Dedifferentiated amniotic fluid mesenchymal stem cell (primary cell): ENCODE measurements around the gene KCTD15.
A peak's percentile ranks its signal among the peaks of the same experiment; 100 is the strongest.

Experiments used
- DNase-seq: peaks from one replicate; pipeline ENCODE4 v3.0.0-alpha.2; 2016; ENCODE audit errors: extremely low spot score

Gene KCTD15

DNA sequence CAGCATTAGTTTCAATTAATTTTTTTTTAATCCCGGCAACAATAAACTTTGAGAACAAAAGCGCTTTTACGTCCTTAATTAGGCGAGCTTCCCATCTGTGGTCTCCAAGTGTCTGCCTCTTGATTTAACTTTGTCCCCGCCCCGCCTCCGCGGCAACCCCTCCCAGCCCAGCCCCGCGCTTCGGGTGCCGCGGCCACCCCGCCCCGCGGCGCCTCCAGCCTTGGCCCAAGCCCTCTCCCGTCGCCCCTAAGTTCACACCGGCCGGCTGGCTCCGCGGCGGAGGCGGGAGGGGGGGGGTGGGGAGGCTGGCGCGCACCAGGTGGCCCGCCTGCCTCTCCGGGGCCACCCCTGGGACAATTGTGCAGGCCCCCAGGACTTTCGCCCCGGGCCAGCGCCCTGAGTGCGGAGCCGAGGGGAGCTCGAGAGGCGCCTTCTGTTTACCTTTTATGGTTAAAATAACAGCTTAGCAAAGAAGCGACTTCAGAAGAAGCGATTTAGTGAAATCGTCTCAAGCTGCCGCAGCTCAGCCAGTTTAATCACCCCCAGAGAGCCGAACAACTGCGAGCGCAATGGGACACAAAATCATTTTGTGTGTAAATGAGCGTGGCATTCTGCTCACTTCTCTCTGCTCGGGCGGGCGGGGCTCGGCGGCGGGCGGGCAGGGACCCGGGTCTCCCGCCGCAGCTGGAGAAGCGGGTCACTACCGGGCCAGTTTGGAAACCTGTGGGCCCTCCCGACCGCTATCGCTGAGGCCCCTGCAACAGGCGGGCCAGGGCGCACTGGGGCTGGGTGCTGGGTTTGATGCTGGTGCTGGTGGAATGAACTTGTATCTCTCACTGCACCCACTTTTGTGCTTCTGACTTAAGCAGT lies 1.4 kb downstream of the KCTD15 start:
- peak; percentile 14 for DNase-seq

DNA sequence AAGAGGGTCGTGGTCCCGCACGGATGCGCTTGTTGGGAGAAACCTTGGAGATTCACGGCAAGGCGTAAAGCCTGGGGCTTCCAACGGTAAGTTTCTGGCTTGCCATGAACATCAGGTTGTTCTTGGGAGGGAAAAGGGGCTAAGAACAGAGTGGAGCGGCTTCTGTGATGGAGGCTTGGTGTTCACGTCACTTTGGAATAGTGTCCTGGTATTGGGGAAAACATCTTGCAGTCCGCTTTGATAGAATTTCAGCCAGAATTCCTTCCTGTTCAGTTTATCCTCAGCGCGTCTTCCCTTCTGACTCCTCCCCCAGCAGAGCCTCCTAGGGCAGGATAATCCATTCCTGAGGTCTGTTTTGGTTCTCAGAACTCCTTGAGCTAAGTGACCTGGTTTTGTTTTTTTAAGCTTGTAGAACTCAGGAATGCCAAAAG lies 2.0 kb downstream of the KCTD15 start:
- peak; percentile 15 for DNase-seq

DNA sequence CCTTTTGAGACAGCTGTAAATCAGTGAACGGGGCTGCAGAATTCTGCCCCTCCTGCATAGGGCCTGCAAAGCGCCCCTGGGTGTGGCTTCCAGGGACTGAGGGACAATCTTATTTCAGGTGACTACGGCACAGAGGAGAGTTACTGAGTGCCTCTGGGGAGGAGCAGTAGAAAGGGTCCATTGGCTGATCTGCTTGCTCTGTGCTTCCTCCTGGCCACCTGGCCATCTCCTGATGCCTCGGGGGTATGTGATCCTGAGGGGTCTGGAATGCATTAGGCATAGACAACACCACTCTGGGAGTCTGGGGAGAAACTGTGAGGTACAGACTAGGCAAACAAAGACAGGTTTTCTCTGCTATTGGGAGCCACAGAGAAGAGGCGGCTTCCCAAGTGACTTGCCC lies 2.8 kb downstream of the KCTD15 start:
- no peak for DNase-seq

DNA sequence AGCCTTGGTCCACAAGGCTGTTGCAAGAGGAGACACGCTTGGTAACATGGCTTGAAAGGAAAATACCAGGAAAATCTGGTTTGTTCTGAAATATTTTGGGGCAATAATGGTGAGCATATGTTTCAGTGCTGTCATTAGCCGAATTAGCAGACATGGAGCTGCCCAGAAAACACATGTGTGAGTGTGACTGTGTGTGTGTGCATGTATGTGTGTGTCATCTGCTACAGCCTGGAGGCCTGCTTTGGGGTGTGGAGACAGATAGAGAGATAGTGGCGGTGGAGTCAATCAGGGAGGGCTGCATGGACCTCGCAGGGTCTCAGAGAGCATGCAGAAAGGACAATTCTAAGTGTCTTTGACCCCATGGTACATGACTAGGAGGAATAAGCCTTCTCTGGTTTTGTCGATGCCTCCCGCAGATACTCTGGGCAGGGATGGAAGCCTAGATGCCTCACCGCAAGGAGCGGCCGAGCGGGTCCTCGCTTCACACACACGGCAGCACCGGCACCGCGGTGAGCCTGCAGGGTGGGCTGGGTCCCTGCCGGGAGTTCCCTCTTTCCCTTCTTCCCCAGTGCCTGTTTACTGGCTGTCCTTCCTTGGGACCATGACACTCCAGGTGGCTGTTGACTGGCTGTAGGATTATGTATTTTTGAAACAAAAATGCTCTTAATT lies 3.5 kb downstream of the KCTD15 start:
- no peak for DNase-seq

DNA sequence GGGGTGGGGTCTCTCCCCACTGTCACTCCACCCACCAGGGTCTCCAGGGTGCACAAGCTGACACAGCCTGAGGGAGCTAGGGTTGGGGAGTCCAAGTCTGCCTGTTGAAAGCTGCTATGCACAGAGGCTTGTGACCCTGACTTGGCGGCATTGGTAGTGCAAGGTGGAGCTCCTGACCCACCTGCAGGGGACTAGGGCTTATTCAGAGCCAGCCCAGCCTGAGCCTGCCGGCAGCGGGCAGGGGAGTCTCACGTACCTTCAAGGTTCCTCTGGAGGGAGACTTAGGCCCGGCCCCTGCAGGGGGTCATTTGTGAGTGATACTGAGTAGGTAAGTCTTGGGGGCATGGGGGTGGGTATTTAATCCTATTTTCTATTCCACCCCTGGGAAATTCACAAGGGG lies 4.7 kb downstream of the KCTD15 start:
- no peak for DNase-seq

DNA sequence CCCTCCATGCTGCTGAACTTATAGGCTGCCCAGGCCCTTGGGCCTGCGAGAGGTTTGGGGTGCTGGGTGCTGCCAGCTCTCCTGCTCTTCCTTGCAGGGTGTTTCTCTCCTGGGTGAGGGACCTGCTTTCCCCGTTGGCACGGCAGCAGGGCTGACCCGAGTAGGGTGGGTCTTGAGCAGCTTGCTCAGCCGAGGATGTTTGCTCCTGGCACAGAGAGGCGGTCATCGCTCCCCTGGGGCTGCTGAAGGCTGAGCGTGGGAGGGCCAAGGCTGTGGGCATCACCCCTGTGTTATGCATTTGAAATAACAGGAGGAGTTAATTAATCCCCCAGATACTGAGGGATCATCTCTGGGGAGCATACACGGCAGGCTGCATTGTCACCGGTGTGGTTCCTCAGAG lies 5.3 kb downstream of the KCTD15 start:
- no peak for DNase-seq

DNA sequence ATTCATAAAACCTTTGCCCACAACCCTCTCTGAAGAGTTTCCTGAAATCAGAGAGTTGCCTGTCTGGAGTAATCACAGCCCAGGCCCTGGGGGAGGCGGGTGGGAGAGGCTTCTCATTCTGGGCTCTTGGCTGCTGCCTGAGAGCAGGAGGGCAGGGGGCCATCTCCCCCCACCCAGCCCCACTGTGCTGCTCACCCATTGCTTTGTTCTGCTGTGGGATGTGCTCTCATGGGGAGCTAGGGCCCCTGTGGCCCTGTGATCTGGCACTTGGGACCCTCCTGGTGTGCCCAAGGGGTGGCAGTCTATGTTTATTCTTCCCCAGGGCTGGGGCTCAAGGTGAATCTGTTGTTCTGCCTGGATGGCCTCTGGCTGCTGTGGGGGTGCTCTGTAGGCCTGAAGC lies 6.1 kb downstream of the KCTD15 start:
- DNase-seq: no peak

DNA sequence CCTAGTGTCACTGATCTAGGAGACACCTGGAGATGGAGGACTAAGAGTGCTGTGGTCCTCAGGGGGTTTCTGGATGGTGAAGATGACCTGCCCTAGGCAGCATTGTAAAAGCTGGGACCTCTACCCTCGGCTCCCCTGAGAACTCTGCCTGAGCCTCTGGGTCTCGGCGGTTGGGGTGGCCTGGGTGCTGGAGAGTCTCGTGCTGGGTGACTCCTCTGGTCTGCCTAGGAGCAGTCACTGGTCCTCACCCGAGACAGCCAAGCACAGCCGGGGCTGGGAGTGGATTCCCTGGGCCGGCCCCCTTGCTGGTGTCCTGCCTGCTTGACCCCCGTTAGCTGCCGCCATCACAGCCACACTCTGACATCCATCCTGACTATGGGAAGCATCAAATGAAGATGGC lies 6.7 kb downstream of the KCTD15 start:
- no peak for DNase-seq

DNA sequence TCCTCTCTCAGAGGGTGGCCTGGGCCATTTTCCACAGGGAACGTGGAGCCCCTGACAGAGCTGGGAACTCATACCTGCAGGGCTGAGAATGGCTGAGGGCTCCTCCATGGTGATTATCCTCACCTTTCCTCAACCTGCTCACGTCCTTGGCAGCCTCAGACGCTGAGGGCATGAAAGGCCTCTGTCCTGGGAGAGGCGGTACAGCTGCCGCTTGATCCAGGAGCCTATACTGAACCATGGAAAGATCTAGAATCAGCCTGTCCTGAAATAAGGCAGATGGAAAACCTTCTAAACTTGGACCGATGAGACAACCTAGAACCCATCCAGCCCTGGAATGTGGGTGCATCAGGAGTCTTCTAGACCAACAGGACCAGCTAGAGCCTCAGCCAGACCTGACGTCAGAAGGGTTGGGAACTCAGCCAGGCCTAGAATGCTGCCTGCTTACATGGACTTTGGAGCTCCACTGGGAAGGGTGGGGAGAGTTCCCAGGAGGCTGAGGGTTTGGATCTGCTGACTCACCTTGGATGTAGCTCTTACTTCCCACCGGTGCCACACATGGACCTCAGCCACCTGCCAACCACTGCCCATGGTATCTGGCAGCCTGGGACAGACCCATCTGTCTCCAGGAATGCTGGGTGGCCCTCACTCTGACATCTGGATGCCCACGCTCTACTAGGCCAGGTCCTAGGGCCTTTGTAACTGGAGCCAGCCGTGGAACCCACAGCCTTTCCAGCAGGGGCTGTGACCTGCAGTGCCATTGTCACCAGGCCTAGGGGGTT lies 7.5 kb downstream of the KCTD15 start:
- DNase-seq: peak; percentile 15

DNA sequence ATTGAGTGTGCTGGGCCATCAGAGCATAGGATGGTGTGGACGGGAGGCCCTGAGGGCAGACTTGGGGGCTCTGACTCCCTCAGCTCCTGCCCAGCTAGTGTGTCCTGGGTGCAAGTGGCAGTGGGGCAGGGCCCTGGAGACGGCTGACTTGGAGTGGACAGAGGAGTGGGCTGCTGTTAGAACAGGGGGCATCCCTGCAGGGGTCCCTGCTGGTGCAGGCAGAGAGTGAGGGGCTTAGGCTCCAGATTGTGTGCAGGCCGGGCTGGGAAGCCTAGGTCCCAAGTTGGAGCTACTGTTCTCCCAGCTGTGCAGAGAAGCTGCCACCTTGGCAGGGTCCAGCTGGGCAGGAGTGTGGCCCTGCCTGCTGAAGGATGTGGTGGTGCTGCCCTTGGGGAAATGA lies 8.6 kb downstream of the KCTD15 start:
- DNase-seq: no peak

DNA sequence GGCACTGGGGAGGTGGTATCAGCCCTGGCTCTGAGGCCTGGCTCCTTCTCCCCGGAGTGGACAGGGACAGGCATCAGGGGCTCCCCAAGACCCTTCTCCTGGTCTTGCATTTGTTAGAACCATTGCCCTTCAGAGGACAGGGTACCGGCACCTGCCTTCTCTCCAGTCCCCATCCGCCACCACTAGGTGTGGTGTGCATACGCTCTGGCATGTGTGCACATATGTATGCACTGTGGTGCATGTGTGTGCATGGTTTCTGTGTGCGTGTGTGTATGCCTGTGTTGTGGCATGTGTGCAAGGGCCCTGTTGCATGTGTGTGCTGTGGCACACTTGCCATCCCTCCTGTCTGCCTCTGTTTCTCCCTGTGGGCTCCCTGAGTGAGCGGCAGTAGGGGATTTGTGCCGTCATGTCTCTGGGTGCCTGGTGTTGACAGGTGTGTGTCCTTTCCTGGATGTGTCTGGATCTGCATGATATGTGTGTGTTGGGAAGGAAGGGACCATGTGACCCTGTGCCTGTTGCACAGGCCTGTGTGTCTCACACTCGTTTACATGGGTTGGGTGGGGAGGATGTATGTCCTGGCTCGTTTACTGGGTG lies 9.3 kb downstream of the KCTD15 start:
- DNase-seq: no peak

DNA sequence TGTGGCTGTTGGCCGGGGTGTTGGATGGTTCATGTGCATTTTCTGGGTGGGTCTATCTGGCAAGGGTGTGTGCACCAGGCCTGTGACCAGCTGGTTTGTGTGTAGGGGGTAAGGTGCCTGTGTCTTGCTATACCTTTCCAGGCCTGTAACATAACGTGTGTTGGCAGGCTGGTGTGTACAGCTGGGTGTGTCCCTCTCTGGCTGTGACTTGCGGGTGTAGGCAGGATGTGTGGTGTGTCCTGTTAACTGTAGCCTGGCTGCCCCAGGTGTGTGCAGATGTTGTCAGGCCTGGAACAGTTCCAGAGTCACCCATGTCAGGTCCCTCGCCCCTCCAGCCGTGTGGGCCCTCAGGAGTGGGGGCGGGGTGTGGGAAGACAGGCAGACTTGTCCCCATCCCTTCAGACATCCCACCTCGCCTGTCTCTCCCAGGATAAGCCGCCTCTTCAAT lies 9.8 kb downstream of the KCTD15 start:
- DNase-seq: no peak

DNA sequence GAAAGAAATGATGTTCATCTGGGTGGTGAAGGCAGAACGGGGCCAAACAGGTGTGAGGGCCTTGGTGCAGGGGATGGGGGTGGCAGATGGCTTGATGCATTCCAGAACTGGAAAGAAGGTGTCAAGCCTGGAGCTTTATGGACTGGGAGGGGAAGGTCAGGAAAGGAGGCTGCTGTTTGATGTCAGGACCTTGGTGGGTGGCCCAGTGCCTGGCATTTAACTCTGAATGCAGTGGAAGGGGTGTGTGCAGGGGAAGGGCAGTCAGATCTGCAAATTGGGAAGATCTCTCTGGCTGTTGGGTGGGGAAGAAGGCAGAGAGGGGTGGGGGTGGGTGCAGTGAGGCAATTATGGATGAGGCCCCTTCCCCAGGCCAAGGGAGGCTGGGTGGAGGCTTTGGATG lies 11.7 kb downstream of the KCTD15 start:
- DNase-seq: no peak

DNA sequence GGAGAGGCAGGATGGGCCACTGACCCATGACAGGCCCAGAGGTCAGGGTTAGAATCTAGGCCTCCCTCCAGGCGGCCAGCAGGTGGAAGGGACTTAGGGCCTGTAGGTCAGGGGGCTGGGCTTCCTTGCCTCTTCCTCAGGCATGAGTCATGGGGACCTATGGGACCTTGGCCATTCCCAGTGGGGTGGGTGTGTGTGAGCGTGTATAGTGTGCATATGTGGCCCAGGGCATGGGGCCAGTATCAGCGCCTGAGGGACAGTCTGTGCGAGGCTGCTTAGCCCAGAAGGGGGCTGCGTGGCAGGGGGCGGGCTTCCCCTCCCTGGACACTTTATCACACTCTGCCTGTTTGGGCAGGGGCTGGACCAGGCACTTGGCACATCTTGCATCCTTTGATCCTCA lies 13.3 kb downstream of the KCTD15 start:
- no peak for DNase-seq

DNA sequence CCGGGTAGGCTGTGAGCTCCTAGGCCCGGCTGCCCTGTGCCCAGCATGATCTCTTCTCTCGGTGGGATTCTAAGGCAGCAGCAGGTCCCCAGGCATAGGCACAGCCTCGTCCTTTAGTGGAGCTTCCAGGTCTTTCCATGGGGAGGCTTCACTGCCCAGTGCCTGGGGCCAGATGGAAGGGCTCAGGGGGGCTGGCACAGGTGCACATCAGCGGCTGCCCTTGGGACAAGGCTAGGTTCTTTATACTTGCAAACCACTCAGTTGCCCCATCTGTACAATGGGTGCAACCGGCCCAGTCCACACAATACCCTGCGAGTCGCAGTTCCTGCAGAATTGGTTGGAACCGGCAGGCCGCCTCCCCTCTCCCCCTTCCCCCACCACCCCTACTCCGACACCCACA lies 14.2 kb downstream of the KCTD15 start:
- DNase-seq: no peak

DNA sequence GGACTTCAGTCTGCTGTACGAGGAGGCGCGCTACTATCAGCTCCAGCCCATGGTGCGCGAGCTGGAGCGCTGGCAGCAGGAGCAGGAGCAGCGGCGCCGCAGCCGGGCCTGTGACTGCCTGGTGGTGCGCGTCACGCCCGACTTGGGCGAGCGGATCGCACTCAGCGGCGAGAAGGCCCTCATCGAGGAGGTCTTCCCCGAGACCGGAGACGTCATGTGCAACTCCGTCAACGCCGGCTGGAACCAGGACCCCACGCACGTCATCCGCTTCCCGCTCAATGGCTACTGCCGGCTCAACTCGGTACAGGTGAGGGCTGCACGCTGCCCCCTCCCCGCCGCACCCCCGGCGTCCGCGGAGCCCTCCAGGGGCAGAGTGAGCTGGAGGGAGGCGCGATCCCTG lies 14.6 kb downstream of the KCTD15 start:
- no peak for DNase-seq

DNA sequence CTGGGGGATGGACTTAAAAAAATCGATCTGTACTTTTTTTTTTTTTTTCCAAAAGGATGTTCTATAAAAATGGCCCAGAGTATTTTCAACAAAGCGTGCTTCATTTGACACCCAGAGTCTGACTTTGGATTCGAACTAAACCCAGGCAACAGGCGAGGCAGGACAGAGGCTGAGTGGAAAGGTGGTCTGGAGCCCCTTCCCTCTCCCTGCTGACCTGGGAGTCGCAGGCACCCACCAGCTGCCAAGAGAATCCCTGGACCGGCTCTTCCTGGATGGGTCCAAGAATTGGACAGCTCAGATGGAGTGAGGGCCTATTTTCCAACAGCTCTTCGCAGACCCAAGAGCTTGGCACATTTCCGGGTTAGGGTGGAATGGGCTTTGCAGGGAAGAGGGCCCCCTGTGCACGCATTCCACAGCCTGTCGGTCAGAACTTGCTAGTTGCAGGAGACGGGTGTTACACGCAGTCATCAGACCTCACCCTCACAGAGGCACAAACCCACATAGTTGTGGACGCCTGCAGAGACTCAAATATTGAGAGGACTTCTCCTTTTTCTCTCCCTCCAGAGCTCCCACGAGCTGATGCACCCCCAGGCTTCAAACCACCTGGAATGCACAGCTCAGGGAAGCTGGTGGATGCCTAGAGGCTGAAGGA lies 15.2 kb downstream of the KCTD15 start:
- no peak for DNase-seq

DNA sequence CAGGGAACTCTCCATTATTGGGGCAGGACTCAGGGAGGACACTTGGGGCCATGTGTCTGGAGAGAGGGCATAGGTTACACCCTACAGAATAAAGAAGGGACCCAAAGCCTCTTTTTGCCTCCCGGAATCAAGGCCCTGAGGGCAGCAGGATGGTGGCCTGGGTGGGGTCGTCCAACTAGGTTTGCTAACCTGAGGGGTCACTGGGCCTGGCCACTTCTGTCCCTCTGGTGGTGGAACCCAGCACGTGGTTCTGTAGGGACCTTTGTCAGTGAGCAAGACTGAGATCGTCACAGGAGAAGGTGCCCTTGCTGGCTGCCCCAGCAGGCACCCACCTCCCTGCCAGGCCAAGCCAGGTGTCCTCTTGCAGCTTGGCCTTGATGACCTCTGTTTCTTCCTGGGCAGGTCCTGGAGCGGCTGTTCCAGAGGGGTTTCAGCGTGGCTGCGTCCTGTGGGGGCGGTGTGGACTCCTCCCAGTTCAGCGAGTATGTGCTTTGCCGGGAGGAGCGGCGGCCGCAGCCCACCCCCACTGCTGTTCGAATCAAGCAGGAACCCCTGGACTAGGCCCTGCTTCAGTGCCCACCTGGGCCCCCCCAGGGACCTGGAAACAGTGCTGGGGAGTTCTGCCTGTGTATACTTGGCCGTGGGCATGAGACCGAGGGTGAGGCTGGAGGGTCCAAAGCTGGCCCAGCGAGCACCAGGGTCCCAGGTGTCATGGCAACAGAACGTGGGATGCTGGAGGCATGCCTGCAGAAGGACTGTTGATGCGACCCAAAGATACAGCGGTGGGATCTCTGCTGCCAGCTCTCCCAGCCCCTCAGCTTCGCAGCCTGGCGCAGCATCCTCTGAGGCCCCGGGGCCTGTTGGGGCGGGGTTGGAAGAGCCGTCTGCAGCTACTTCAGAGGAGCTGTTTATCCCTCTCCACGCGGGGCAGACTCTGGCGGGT lies 16.0 kb downstream of the KCTD15 start:
- DNase-seq: no peak

DNA sequence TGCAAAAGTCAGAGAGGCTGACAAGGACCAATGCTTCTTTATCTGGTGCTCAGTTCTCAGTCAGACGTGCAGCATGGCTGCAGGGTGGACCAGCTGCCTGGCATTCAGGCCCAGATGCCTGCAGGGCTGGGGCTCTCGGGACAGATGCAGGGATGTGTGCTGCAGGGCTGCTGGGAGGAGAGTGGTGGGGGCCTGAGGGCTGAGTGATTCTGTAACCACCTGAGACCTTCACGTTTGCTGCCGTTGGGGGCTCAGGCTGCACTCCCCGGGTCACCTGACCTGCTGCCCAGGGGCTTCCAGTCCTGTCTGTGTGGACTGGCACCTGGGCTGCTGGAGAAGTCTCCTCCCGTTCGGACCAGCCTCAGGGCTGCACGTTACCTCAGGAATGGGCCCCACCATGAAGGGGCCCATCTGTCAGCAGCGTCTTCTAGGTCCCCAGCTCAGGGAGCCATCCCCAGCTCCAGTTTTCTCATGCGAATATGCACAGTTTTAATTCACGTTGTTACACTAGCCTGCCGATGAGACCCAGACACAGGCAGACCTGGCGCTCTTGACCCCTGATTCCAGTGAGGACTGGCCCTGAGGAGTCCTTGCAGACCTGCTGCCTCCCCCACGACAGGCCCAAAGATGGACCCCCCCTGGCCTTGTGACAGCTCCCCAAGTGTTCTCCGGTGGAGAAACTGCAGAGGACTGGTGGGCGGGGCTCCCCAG lies 16.9 kb downstream of the KCTD15 start:
- no peak for DNase-seq
